Activated CD4-positive, alpha-beta T cell treated with anti-CD3 and anti-CD28 coated beads for 36 hours (primary cell): ENCODE data around the gene ADGRV1. TPM values are rescaled to one million over a fixed set of nuclear protein-coding genes. Genes with fewer than 3 reads are reported as not detected.

Experiments used
- ATAC-seq: fragments of 200-7000 bp; cut with Tn5 transposase; one replicate; pipeline ENCODE4 v1.10.0; 2021; ENCODE audit warnings: mild to moderate bottlenecking, moderate library complexity
- CTCF ChIA-PET: fragments of 350-600 bp; sonication (Branson Sonifier 250); formaldehyde crosslinking; loops from one replicate; lab custom pipeline; 2021; ENCODE audit warnings: antibody characterized with exemption; lab: Charles Lee
- POLR2A ChIA-PET: fragments of 350-600 bp; sonication (Branson Sonifier 250); formaldehyde crosslinking; loops from one replicate; lab custom pipeline; 2021; ENCODE audit warnings: antibody characterized with exemption, inconsistent platforms; lab: Charles Lee
- DNase-seq: peaks from one replicate; pipeline ENCODE4 v3.0.0-alpha.2; 2020
- H3K27ac Mint-ChIP-seq: one replicate; pipeline ENCODE4 v1.8.0; 2021; ENCODE audit warnings: mixed read lengths
- H3K27me3 Mint-ChIP-seq: one replicate; pipeline ENCODE4 v1.8.0; 2021; ENCODE audit warnings: mixed read lengths
- H3K36me3 Mint-ChIP-seq: one replicate; pipeline ENCODE4 v1.8.0; 2021; ENCODE audit warnings: low read depth, mixed read lengths
- H3K4me1 Mint-ChIP-seq: one replicate; pipeline ENCODE4 v1.8.0; 2021; ENCODE audit warnings: mixed read lengths
- H3K4me3 Mint-ChIP-seq: one replicate; pipeline ENCODE4 v1.8.0; 2021; ENCODE audit warnings: mild to moderate bottlenecking, moderate library complexity, mixed read lengths
- H3K9me3 Mint-ChIP-seq: one replicate; pipeline ENCODE4 v1.8.0; 2021; ENCODE audit warnings: low read depth, mixed read lengths
- intact Hi-C, 2 experiments: fragments of 100-400 bp; cut with DNase I in 1 of 2; cut with micrococcal nuclease in 1 of 2; formaldehyde crosslinking; loops; one replicate each; pipeline versions ENCODE4 v1.14.2 to v1.15.1; 2022 to 2024; cut with DNase I, micrococcal nuclease
- total RNA-seq, 2 experiments: library from RNA; stranded (reverse); gene quantifications; one replicate each; pipeline ENCODE4 v1.2.3, GENCODE V29; 2021

ADGRV1 gene
- total RNA-seq, 2 experiments from 2014 or later = 0.02 to 0.12 TPM

GRCh38 chr5:91135475-91136248, 577.1 kb downstream of the ADGRV1 start:
- Mint-ChIP-seq H3K4me1 (peaks cover 2% of the 10 kb centered on the region), H3K9me3 (no peaks in the 10 kb centered on the region), H3K4me3 (no peak overlapping the region), H3K36me3 (no peaks in the 10 kb centered on the region), H3K27ac (no peak overlapping the region), H3K27me3 (peaks cover 6% of the 10 kb centered on the region)
- CTCF ChIA-PET = interaction anchor here (1.2 kb wide), 1 partner anchor 57 kb away, joined by 4 read pairs; no protein-coding TSS in a partner anchor
- intact Hi-C loops = no loop called here
- ATAC-seq = no peak
- POLR2A ChIA-PET = no interaction called here
- no peak for DNase-seq

- CTCF ChIA-PET = interaction anchor here (1.2 kb wide), 1 partner anchor 56 kb away, joined by 4 read pairs; no protein-coding TSS in a partner anchor
Measured at GRCh38 chr5:91136271-91136670, 577.7 kb downstream of the ADGRV1 start.

GRCh38 chr5:91137647-91138046, 579.0 kb downstream of the ADGRV1 start:
- Mint-ChIP-seq H3K4me3 (no peak overlapping the region), H3K27me3 (peaks cover 6% of the 10 kb centered on the region), H3K27ac (no peak overlapping the region), H3K9me3 (no peaks in the 10 kb centered on the region), H3K36me3 (no peaks in the 10 kb centered on the region), H3K4me1 (peaks cover 2% of the 10 kb centered on the region)
- ChIA-PET CTCF (no interaction called here), POLR2A (no interaction called here)
- ATAC-seq (no peak), DNase-seq (no peak)
- intact Hi-C loops = no loop called here

More at GRCh38 chr5:91136271-91136670, 577.7 kb downstream of the ADGRV1 start:
- POLR2A ChIA-PET = no interaction called here
- Mint-ChIP-seq H3K27ac (no peak overlapping the region), H3K9me3 (no peaks in the 10 kb centered on the region), H3K27me3 (peaks cover 6% of the 10 kb centered on the region), H3K36me3 (no peaks in the 10 kb centered on the region), H3K4me1 (peaks cover 2% of the 10 kb centered on the region), H3K4me3 (no peak overlapping the region)
- no peak for ATAC-seq
- intact Hi-C loops = no loop called here
- DNase-seq = no peak

GRCh38 chr5:91139572-91140200, 581.1 kb downstream of the ADGRV1 start:
- DNase-seq (no peak), ATAC-seq (no peak)
- Mint-ChIP-seq H3K4me3 (no peak overlapping the region), H3K27me3 (peaks cover 3% of the 10 kb centered on the region), H3K9me3 (no peaks in the 10 kb centered on the region), H3K36me3 (no peaks in the 10 kb centered on the region), H3K27ac (no peak overlapping the region), H3K4me1 (peaks cover 2% of the 10 kb centered on the region)
- ChIA-PET POLR2A (no interaction called here), CTCF (no interaction called here)
- intact Hi-C loops = no loop called here

GRCh38 chr5:91140657-91141056, 582.1 kb downstream of the ADGRV1 start:
- H3K27me3 Mint-ChIP-seq = peaks cover 3% of the 10 kb centered on the region
- ATAC-seq = no peak
- no peak overlapping the region for H3K27ac Mint-ChIP-seq
- DNase-seq = no peak
- ChIA-PET POLR2A (no interaction called here), CTCF (no interaction called here)
- no peak overlapping the region for H3K4me3 Mint-ChIP-seq
- H3K9me3 Mint-ChIP-seq = no peaks in the 10 kb centered on the region
- intact Hi-C loops = no loop called here
- H3K36me3 Mint-ChIP-seq = no peaks in the 10 kb centered on the region
- H3K4me1 Mint-ChIP-seq = peaks cover 2% of the 10 kb centered on the region

GRCh38 chr5:91141642-91142041, 583.0 kb downstream of the ADGRV1 start:
- Mint-ChIP-seq H3K27me3 (peaks cover 3% of the 10 kb centered on the region), H3K4me3 (no peak overlapping the region), H3K9me3 (no peaks in the 10 kb centered on the region), H3K36me3 (no peaks in the 10 kb centered on the region), H3K4me1 (peaks cover 2% of the 10 kb centered on the region), H3K27ac (no peak overlapping the region)
- POLR2A ChIA-PET = no interaction called here
- DNase-seq (no peak), ATAC-seq (no peak)
- CTCF ChIA-PET = interaction anchor here (0.6 to 1.1 kb wide), 3 partner anchors 47 to 266 kb away, joined by 3 to 7 read pairs (median 4); no protein-coding TSS in a partner anchor
- intact Hi-C loops = no loop called here

- no peaks in the 10 kb centered on the region for H3K9me3 Mint-ChIP-seq
- H3K27me3 Mint-ChIP-seq = peaks cover 3% of the 10 kb centered on the region
- intact Hi-C loops = no loop called here
- no peak for ATAC-seq
- no peaks in the 10 kb centered on the region for H3K36me3 Mint-ChIP-seq
- no peak overlapping the region for H3K27ac Mint-ChIP-seq
- POLR2A ChIA-PET = no interaction called here
- peaks cover 2% of the 10 kb centered on the region for H3K4me1 Mint-ChIP-seq
- no peak for DNase-seq
- H3K4me3 Mint-ChIP-seq = no peak overlapping the region
- CTCF ChIA-PET = interaction anchor here (0.6 to 1.3 kb wide), 5 partner anchors 10 to 277 kb away, joined by 3 to 7 read pairs (median 4); no protein-coding TSS in a partner anchor
Measured at GRCh38 chr5:91142386-91142785, 583.8 kb downstream of the ADGRV1 start.

GRCh38 chr5:91142819-91143218, 584.2 kb downstream of the ADGRV1 start:
- intact Hi-C loops = no loop called here
- no peak overlapping the region for H3K4me3 Mint-ChIP-seq
- H3K36me3 Mint-ChIP-seq = no peaks in the 10 kb centered on the region
- peaks cover 1% of the 10 kb centered on the region for H3K27me3 Mint-ChIP-seq
- CTCF ChIA-PET = interaction anchor here (0.6 to 1.3 kb wide), 4 partner anchors 9 to 300 kb away, joined by 3 to 5 read pairs (median 3); no protein-coding TSS in a partner anchor
- ATAC-seq = no peak
- no peak overlapping the region for H3K27ac Mint-ChIP-seq
- POLR2A ChIA-PET = no interaction called here
- peaks cover 2% of the 10 kb centered on the region for H3K4me1 Mint-ChIP-seq
- no peaks in the 10 kb centered on the region for H3K9me3 Mint-ChIP-seq
- DNase-seq = no peak

- no peak overlapping the region for H3K4me3 Mint-ChIP-seq
- POLR2A ChIA-PET = no interaction called here
- H3K4me1 Mint-ChIP-seq = peaks cover 2% of the 10 kb centered on the region
- CTCF ChIA-PET = no interaction called here
- H3K36me3 Mint-ChIP-seq = no peaks in the 10 kb centered on the region
- no peak for ATAC-seq
- intact Hi-C loops = no loop called here
- H3K9me3 Mint-ChIP-seq = no peaks in the 10 kb centered on the region
- H3K27ac Mint-ChIP-seq = no peak overlapping the region
- no peak for DNase-seq
- peaks cover 2% of the 10 kb centered on the region for H3K27me3 Mint-ChIP-seq
Measured at GRCh38 chr5:91143840-91144239, 585.2 kb downstream of the ADGRV1 start.

GRCh38 chr5:91144491-91145332, 586.1 kb downstream of the ADGRV1 start:
- ChIA-PET CTCF (interaction anchor here (0.6 kb wide), 1 partner anchor 34 kb away, joined by 3 read pairs; no protein-coding TSS in a partner anchor), POLR2A (interaction anchor here (0.6 kb wide), 1 partner anchor 25 kb away, joined by 5 read pairs; no protein-coding TSS in a partner anchor)
- H3K4me1 Mint-ChIP-seq = peaks cover 1% of the 10 kb centered on the region
- DNase-seq (no peak), ATAC-seq (no peak)
- H3K27me3 Mint-ChIP-seq = peaks cover 4% of the 10 kb centered on the region
- no peaks in the 10 kb centered on the region for H3K9me3 Mint-ChIP-seq
- no peak overlapping the region for H3K4me3 Mint-ChIP-seq
- intact Hi-C loops = no loop called here
- H3K36me3 Mint-ChIP-seq = no peaks in the 10 kb centered on the region
- no peak overlapping the region for H3K27ac Mint-ChIP-seq

- intact Hi-C loops = no loop called here
- no peak for ATAC-seq
- H3K9me3 Mint-ChIP-seq = no peaks in the 10 kb centered on the region
- H3K36me3 Mint-ChIP-seq = no peaks in the 10 kb centered on the region
- H3K4me3 Mint-ChIP-seq = no peak overlapping the region
- CTCF ChIA-PET = interaction anchor here (0.6 kb wide), 1 partner anchor 33 kb away, joined by 3 read pairs; no protein-coding TSS in a partner anchor
- DNase-seq = no peak
- H3K4me1 Mint-ChIP-seq = peaks cover 3% of the 10 kb centered on the region
- no peak overlapping the region for H3K27ac Mint-ChIP-seq
- POLR2A ChIA-PET = interaction anchor here (0.6 kb wide), 1 partner anchor 25 kb away, joined by 5 read pairs; no protein-coding TSS in a partner anchor
- H3K27me3 Mint-ChIP-seq = peaks cover 4% of the 10 kb centered on the region
Measured at GRCh38 chr5:91145333-91145620, 586.7 kb downstream of the ADGRV1 start.
